Left ventricle myocardium inferior (tissue), 1 donor: ENCODE measurements around the gene NME3. TPM values are rescaled to one million over a fixed set of nuclear protein-coding genes. Genes with fewer than 3 reads are reported as not detected.

Source experiments
- DNase-seq: peaks from one replicate; pipeline ENCODE4 v3.0.0-alpha.2; 2020
- H3K27ac ChIP-seq: fragments of 200-600 bp; replicated peaks from 2 replicates; pipeline ENCODE4 v1.8.0; 2021
- H3K27me3 ChIP-seq: fragments of 200-600 bp; 2 replicates; pipeline ENCODE4 v1.8.0; 2021; ENCODE audit warnings: low read depth
- H3K36me3 ChIP-seq: fragments of 200-600 bp; 2 replicates; pipeline ENCODE4 v1.8.0; 2021
- H3K4me1 ChIP-seq: fragments of 200-600 bp; 2 replicates; pipeline ENCODE4 v1.8.0; 2021
- H3K4me3 ChIP-seq: fragments of 200-600 bp; 2 replicates; pipeline ENCODE4 v1.8.0; 2021; ENCODE audit warnings: mild to moderate bottlenecking, moderate library complexity
- H3K9me3 ChIP-seq: fragments of 200-600 bp; replicated peaks from 2 replicates; pipeline ENCODE4 v1.8.0; 2021
- intact Hi-C: fragments of 100-400 bp; cut with micrococcal nuclease; formaldehyde crosslinking; loops from one replicate; pipeline ENCODE4 v1.11.0; 2022
- total RNA-seq: library from RNA; stranded (reverse); fragmentation: NEBNext Ultra II Directional; extraction: Animal tissue kit (Norgen Biotek cat#: 25700); gene quantifications from one replicate; pipeline ENCODE4 v1.2.1, GENCODE V29; 2021
- TF ChIP-seq, protein P1 (sequence below): fragments of 200-600 bp; IDR thresholded peaks from 2 replicates; pipeline ENCODE4 v1.8.0; 2021; ENCODE audit warnings: antibody characterized with exemption, mild to moderate bottlenecking, borderline replicate concordance
- donor health status: DM: no; HTN: yes; CAD: no; lungs with severe emphysema.

NME3 gene
- total RNA-seq, 1 donor from 2014 or later, result 37.0 TPM

DNA sequence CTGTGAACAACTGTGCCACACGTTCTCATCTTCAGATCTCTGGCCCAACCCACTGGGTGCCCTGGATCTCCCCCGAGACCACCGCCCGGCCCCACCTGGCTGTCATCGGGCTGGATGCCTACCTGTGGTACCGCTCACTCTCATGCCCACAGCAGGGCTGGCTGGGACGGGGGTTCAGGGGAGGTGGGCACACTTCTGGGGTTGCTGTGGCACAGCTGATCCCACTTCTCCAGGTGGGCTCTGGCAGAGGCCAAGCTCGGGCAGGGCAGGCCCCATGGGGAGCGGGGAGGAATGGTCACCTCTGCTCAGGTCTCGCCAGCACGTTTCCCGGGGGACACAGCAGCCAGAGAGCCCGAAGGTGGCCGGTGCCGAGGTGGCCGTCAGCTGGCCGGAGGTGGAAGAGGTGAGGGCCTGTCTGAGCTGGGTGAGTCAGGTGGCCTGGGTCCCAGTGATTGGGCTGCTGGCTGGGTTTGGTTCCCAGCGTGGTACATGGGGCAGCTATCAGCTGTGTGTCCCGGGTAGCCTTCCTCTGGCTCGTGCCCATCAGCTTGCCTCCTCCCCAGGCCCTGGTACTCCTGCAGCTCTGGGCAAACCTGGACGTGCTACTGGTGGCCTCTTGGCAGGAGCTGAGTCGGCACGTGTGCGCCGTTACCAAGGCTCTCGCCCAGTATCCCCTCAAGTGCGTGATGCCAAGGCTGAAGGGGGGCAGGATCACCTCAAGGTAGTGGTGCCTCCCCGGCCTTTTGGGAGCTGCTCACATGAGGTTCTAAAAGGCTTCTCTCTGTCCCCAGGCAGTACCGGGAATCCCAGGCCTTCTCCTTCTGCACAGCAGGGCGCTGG, 3.9 kb upstream of the NME3 start:
- DNase-seq, result no peak
- no peak overlapping the region for H3K4me3 ChIP-seq
- TF ChIP-seq, protein P1, sequence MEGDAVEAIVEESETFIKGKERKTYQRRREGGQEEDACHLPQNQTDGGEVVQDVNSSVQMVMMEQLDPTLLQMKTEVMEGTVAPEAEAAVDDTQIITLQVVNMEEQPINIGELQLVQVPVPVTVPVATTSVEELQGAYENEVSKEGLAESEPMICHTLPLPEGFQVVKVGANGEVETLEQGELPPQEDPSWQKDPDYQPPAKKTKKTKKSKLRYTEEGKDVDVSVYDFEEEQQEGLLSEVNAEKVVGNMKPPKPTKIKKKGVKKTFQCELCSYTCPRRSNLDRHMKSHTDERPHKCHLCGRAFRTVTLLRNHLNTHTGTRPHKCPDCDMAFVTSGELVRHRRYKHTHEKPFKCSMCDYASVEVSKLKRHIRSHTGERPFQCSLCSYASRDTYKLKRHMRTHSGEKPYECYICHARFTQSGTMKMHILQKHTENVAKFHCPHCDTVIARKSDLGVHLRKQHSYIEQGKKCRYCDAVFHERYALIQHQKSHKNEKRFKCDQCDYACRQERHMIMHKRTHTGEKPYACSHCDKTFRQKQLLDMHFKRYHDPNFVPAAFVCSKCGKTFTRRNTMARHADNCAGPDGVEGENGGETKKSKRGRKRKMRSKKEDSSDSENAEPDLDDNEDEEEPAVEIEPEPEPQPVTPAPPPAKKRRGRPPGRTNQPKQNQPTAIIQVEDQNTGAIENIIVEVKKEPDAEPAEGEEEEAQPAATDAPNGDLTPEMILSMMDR, result no peak
- H3K27me3 ChIP-seq, result no peaks in the 10 kb centered on the region
- H3K36me3 ChIP-seq, result peaks cover 48% of the 10 kb centered on the region
- H3K4me1 ChIP-seq, result peaks cover 65% of the 10 kb centered on the region
- no peak overlapping the region for H3K27ac ChIP-seq
- no peaks in the 10 kb centered on the region for H3K9me3 ChIP-seq
- intact Hi-C loops, result no loop called here

- Histone ChIP-seq H3K4me1 (peaks cover 65% of the 10 kb centered on the region), H3K36me3 (peaks cover 42% of the 10 kb centered on the region), H3K4me3 (peak overlapping the region; percentile 92), H3K9me3 (no peaks in the 10 kb centered on the region), H3K27me3 (no peaks in the 10 kb centered on the region), H3K27ac (no peak overlapping the region)
- no peak for DNase-seq
- TF ChIP-seq, protein P1, result no peak
- intact Hi-C loops, result no loop called here
Measured at GRCh38 chr16:1774448-1774780, 3.1 kb upstream of the NME3 start.

- H3K9me3 ChIP-seq, result no peaks in the 10 kb centered on the region
- TF ChIP-seq, protein P1, result no peak
- peaks cover 43% of the 10 kb centered on the region for H3K36me3 ChIP-seq
- peaks cover 65% of the 10 kb centered on the region for H3K4me1 ChIP-seq
- H3K27me3 ChIP-seq, result no peaks in the 10 kb centered on the region
- intact Hi-C loops, result no loop called here
- peak overlapping the region; percentile 92 for H3K4me3 ChIP-seq
- no peak for DNase-seq
- peak overlapping the region; percentile 95 for H3K27ac ChIP-seq
Measured at GRCh38 chr16:1773703-1774447, 2.5 kb upstream of the NME3 start.

- intact Hi-C loops, result no loop called here
- peaks cover 45% of the 10 kb centered on the region for H3K36me3 ChIP-seq
- peaks cover 65% of the 10 kb centered on the region for H3K4me1 ChIP-seq
- H3K9me3 ChIP-seq, result no peaks in the 10 kb centered on the region
- no peaks in the 10 kb centered on the region for H3K27me3 ChIP-seq
- peak; percentile 86 for DNase-seq
- TF ChIP-seq, protein P1, result peak; percentile 79
- peak within 1 kb of the TSS; percentile 95 for H3K27ac ChIP-seq
- H3K4me3 ChIP-seq, result peak within 1 kb of the TSS; percentile 92
Measured at GRCh38 chr16:1772908-1773702, 1.8 kb upstream of the NME3 start, which contains the start of gene MRPS34. Gene MRPS34, minus strand, starts transcription at chr16:1773134. Its CDS starts 15 bp downstream, at chr16:1773119.

DNA sequence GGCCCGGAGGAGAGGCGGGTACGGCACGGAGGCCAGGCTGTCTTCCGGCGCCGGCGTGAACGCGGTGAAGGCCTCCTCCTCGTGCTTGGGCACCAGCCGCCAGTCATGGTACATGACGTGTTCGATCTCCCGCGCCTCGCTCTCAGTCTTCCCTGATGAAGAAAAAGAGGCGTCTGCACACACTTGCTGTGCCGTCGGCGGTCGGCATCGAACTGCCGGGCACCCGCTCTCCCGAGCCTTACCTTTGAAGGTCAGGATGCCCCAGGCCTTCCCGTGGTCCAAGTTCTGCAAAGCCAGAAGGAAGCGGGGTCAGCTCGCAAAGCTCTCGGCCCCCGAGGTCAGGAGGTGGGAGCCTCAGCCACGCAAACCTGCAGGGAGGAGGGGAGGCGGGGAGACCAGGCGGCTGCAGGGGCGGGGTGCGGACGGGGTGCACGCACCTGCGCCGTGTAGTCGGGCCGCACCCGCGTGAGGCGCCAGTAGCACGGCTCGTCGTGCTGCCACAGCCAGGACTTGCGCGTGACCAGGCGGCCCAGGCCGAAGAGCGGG, 1.1 kb upstream of the NME3 start, which contains the start of gene EME2:
TSS of gene EME2 (plus strand) at position 449 of the 546 bp plus-strand sequence. CDS start 418 bp downstream, outside the sequence.
- TF ChIP-seq, protein P1, result no peak
- Histone ChIP-seq H3K27ac (peak within 1 kb of the TSS; percentile 95), H3K27me3 (no peaks in the 10 kb centered on the region), H3K4me3 (peak within 1 kb of the TSS; percentile 92), H3K9me3 (no peaks in the 10 kb centered on the region), H3K36me3 (peaks cover 45% of the 10 kb centered on the region), H3K4me1 (peaks cover 65% of the 10 kb centered on the region)
- intact Hi-C loops, result no loop called here
- DNase-seq, result no peak
